Measurements from ENCODE around the gene ZNF235.

The ZNF235 gene
- long read RNA-seq, donor 1, full-length matches to known transcripts: 1 of 1 reads
- long read RNA-seq, donor 1, partial matches to known transcripts: 0 of 1 reads
- long read RNA-seq, donor 1, other reads (novel, unspliced or antisense): 0 of 1 reads
- long read RNA-seq, donor 2, full-length matches to known transcripts: 5 of 5 reads
- long read RNA-seq, donor 2, partial matches to known transcripts: 0 of 5 reads
- long read RNA-seq, donor 2, other reads (novel, unspliced or antisense): 0 of 5 reads
- long read RNA-seq, donor 3, full-length matches to known transcripts: 1 of 1 reads
- long read RNA-seq, donor 3, partial matches to known transcripts: 0 of 1 reads
- long read RNA-seq, donor 3, other reads (novel, unspliced or antisense): 0 of 1 reads
- long read RNA-seq, donor 4, full-length matches to known transcripts: 3 of 13 reads
- long read RNA-seq, donor 4, partial matches to known transcripts: 10 of 13 reads
- long read RNA-seq, donor 4, other reads (novel, unspliced or antisense): 0 of 13 reads
- long read RNA-seq, donor 5, full-length matches to known transcripts: 4 of 4 reads
- long read RNA-seq, donor 5, partial matches to known transcripts: 0 of 4 reads
- long read RNA-seq, donor 5, other reads (novel, unspliced or antisense): 0 of 4 reads
- long read RNA-seq, donor 6, full-length matches to known transcripts: 3 of 3 reads
- long read RNA-seq, donor 6, partial matches to known transcripts: 0 of 3 reads
- long read RNA-seq, donor 6, other reads (novel, unspliced or antisense): 0 of 3 reads
- long read RNA-seq, donor 7, full-length matches to known transcripts: 10 of 10 reads
- long read RNA-seq, donor 7, partial matches to known transcripts: 0 of 10 reads
- long read RNA-seq, donor 7, other reads (novel, unspliced or antisense): 0 of 10 reads
- long read RNA-seq, donor 8, full-length matches to known transcripts: 1 of 1 reads
- long read RNA-seq, donor 8, partial matches to known transcripts: 0 of 1 reads
- long read RNA-seq, donor 8, other reads (novel, unspliced or antisense): 0 of 1 reads

GRCh38 chr19:44304659-44305193 lies at the start of gene ZNF235:
ZNF235 (minus strand) TSS chr19:44305025; CDS start chr19:44303404, 1,621 bp downstream.
- DNase-seq: peak; percentile 85

- DNase-seq: no peak
These were observed 41.7 kb upstream of the ZNF235 start for GRCh38 chr19:44346556-44346955.

- DNase-seq: no peak
These were observed 41.1 kb upstream of the ZNF235 start for GRCh38 chr19:44345959-44346358.

GRCh38 chr19:44344255-44344654 lies 39.4 kb upstream of the ZNF235 start:
- DNase-seq: no peak

GRCh38 chr19:44341794-44342193 lies 37.0 kb upstream of the ZNF235 start:
- no peak for DNase-seq

GRCh38 chr19:44334639-44335038 lies 29.8 kb upstream of the ZNF235 start:
- peak; percentile 2 for DNase-seq

- no peak for DNase-seq
These were observed 27.3 kb upstream of the ZNF235 start for GRCh38 chr19:44332145-44332544.

GRCh38 chr19:44315883-44316282 lies 11.1 kb upstream of the ZNF235 start:
- DNase-seq: no peak

GRCh38 chr19:44313231-44313630 lies 8.4 kb upstream of the ZNF235 start:
- DNase-seq: no peak

- no peak for DNase-seq
These were observed 3.2 kb upstream of the ZNF235 start for GRCh38 chr19:44308011-44308410.

GRCh38 chr19:44306283-44306682 lies 1.5 kb upstream of the ZNF235 start:
- no peak for DNase-seq

- no peak for DNase-seq
These were observed 632 bp upstream of the ZNF235 start for GRCh38 chr19:44305457-44305856.

GRCh38 chr19:44303976-44304568 lies 753 bp downstream of the ZNF235 start:
- no peak for DNase-seq

GRCh38 chr19:44303320-44303719 lies 1.5 kb downstream of the ZNF235 start:
- no peak for DNase-seq

- no peak for DNase-seq
These were observed 19.9 kb downstream of the ZNF235 start for GRCh38 chr19:44284968-44285367.

- DNase-seq: no peak
These were observed 22.0 kb downstream of the ZNF235 start for GRCh38 chr19:44282846-44283245.

- no peak for DNase-seq
These were observed 23.9 kb downstream of the ZNF235 start for GRCh38 chr19:44280916-44281315.

GRCh38 chr19:44278181-44278690 lies 26.6 kb downstream of the ZNF235 start:
- DNase-seq: no peak

- no peak for DNase-seq
These were observed 27.5 kb downstream of the ZNF235 start for GRCh38 chr19:44277331-44277730.

- no peak for DNase-seq
These were observed 44.0 kb downstream of the ZNF235 start for GRCh38 chr19:44260695-44261446.

- DNase-seq: no peak
These were observed 44.5 kb downstream of the ZNF235 start for GRCh38 chr19:44260343-44260681.

Measured in right kidney (tissue), 9 donors.